GM06990 (cell line): ENCODE data around the gene TMA7B.

Experiments used
- DNase-seq: peaks from one replicate; pipeline ENCODE4 v3.0.0-alpha.2; 2011; ENCODE audit not compliant: insufficient read length; ENCODE audit errors: extremely low read depth
- H3K27me3 ChIP-seq: replicated peaks from 2 replicates; pipeline ENCODE4 v1.6.0; 2011; ENCODE audit warnings: low read length; ENCODE audit not compliant: control insufficient read depth, insufficient read depth
- H3K36me3 ChIP-seq: 2 replicates; pipeline ENCODE4 v1.5.1; 2011; ENCODE audit warnings: low read length; ENCODE audit not compliant: control insufficient read depth, insufficient read depth
- H3K4me3 ChIP-seq: replicated peaks from 2 replicates; pipeline ENCODE4 v1.5.1; 2011; ENCODE audit warnings: low read depth, mild to moderate bottlenecking, control low read depth, low read length
- TF ChIP-seq, protein P1 (sequence below): IDR thresholded peaks from 2 replicates; pipeline ENCODE4 v1.5.1; 2011; ENCODE audit warnings: low read length, control low read depth, mild to moderate bottlenecking, inconsistent platforms; ENCODE audit not compliant: insufficient read depth, poor library complexity, severe bottlenecking

Gene TMA7B

GRCh38 chr22:39959640-39960447 lies at the start of gene TMA7B:
Gene TMA7B (plus strand): TSS chr22:39960397. CDS start chr22:39964375, 3,978 bp downstream.
- DNase-seq = no peak
- Histone ChIP-seq H3K27me3 (no peaks in the 10 kb centered on the region), H3K36me3 (peaks cover 1% of the 10 kb centered on the region; the same call in 1 of the 2 replicates), H3K4me3 (no peak within 1 kb of the TSS)
- TF ChIP-seq, protein P1, sequence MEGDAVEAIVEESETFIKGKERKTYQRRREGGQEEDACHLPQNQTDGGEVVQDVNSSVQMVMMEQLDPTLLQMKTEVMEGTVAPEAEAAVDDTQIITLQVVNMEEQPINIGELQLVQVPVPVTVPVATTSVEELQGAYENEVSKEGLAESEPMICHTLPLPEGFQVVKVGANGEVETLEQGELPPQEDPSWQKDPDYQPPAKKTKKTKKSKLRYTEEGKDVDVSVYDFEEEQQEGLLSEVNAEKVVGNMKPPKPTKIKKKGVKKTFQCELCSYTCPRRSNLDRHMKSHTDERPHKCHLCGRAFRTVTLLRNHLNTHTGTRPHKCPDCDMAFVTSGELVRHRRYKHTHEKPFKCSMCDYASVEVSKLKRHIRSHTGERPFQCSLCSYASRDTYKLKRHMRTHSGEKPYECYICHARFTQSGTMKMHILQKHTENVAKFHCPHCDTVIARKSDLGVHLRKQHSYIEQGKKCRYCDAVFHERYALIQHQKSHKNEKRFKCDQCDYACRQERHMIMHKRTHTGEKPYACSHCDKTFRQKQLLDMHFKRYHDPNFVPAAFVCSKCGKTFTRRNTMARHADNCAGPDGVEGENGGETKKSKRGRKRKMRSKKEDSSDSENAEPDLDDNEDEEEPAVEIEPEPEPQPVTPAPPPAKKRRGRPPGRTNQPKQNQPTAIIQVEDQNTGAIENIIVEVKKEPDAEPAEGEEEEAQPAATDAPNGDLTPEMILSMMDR = no peak

DNA sequence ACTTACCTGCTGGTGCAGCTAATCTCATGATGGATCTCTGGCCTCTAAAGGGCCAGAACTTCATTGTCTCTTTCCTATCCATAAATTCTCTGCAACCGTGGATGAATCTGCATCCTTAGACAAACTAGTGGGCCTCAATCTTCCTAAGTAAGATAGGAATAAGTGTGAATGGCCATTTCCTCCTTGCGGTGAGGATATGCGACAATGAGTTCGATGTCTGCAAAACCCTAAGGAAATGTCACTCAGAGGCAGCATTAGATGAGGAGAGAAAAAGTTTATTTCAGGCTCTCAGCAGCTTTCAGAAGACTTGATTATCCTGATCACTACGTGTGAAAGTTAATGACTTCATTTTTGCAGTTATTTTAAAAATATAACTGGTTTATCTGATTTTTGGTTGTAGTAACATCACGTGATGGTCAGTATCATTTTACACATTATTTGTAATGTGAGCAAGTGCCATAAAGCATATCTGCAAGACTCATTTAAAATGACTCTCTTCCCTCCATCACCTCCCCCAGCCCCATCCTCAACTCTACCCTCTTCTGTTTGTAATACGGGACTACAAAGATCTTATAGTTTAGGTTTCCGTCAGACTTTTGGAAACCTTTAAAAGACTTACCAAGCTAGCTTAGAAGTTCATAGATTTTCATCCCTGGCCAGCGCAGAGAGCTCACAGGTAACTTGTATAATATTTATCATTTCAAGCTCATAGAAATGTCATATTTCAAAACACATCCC lies 49.2 kb upstream of the TMA7B start:
- H3K27me3 ChIP-seq = no peaks in the 10 kb centered on the region
- no peaks in the 10 kb centered on the region for H3K36me3 ChIP-seq
- no peak overlapping the region for H3K4me3 ChIP-seq
- no peak for DNase-seq
- TF ChIP-seq, protein P1 = no peak

- TF ChIP-seq, protein P1 = no peak
- no peaks in the 10 kb centered on the region for H3K27me3 ChIP-seq
- H3K36me3 ChIP-seq = no peaks in the 10 kb centered on the region
- H3K4me3 ChIP-seq = no peak overlapping the region
- no peak for DNase-seq
Measured at GRCh38 chr22:39913321-39913720, 46.9 kb upstream of the TMA7B start.

- Histone ChIP-seq H3K36me3 (no peaks in the 10 kb centered on the region), H3K27me3 (no peaks in the 10 kb centered on the region), H3K4me3 (no peak overlapping the region)
- TF ChIP-seq, protein P1 = no peak
- no peak for DNase-seq
Measured at GRCh38 chr22:39913886-39914285, 46.3 kb upstream of the TMA7B start.

DNA sequence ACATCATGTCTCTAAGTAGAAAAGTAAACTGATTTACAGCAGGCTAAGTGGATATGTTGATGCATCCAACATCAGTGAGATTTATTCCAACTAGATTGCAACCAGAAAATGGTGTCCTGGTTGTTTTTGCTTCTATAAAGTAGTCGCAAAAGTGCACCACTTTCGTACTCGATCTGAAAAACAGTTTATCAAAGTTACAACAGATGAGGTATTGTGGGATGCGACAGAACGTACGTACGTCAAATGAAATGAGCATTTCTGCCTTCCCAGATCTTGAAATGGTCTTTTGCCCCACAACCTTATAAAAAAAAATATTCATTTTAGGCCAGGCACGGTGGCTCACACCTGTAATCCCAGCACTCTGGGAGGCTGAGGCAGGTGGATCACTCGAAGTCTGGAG lies 45.6 kb upstream of the TMA7B start:
- no peak for DNase-seq
- TF ChIP-seq, protein P1 = no peak
- Histone ChIP-seq H3K36me3 (no peaks in the 10 kb centered on the region), H3K4me3 (no peak overlapping the region), H3K27me3 (no peaks in the 10 kb centered on the region)
